GM06990 (cell line): ENCODE measurements around the gene BPIFB4.

Experiments used
- DNase-seq: peaks from one replicate; pipeline ENCODE4 v3.0.0-alpha.2; 2011; ENCODE audit not compliant: insufficient read length; ENCODE audit errors: extremely low read depth
- H3K27me3 ChIP-seq: replicated peaks from 2 replicates; pipeline ENCODE4 v1.6.0; 2011; ENCODE audit warnings: low read length; ENCODE audit not compliant: control insufficient read depth, insufficient read depth
- H3K36me3 ChIP-seq: 2 replicates; pipeline ENCODE4 v1.5.1; 2011; ENCODE audit warnings: low read length; ENCODE audit not compliant: control insufficient read depth, insufficient read depth
- H3K4me3 ChIP-seq: replicated peaks from 2 replicates; pipeline ENCODE4 v1.5.1; 2011; ENCODE audit warnings: low read depth, mild to moderate bottlenecking, control low read depth, low read length
- TF ChIP-seq, protein P1 (sequence below): IDR thresholded peaks from 2 replicates; pipeline ENCODE4 v1.5.1; 2011; ENCODE audit warnings: low read length, control low read depth, mild to moderate bottlenecking, inconsistent platforms; ENCODE audit not compliant: insufficient read depth, poor library complexity, severe bottlenecking

BPIFB4 gene

DNA sequence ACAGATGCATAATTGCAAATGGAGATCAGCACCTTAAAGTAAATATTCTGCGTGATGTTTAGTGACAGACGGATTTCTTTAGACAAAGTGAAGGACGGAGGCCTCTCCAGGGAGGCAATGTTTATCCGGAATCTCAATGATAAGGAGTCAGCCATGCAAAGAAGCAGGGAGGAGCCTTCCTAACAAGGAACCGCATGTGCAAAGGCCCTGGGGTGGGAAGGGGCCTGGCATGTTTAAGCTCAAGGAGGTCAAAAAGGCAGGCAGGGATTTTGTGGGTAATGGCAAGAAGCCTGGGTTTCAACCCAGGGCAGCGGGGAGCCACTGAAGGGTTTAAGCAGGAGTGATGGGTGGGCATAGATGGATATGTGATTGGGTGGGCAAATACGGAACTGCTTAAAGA is 25.1 kb upstream of the BPIFB4 start:
- DNase-seq, result no peak
- Histone ChIP-seq H3K4me3 (no peak overlapping the region), H3K36me3 (no peaks in the 10 kb centered on the region), H3K27me3 (no peaks in the 10 kb centered on the region)
- TF ChIP-seq, protein P1, sequence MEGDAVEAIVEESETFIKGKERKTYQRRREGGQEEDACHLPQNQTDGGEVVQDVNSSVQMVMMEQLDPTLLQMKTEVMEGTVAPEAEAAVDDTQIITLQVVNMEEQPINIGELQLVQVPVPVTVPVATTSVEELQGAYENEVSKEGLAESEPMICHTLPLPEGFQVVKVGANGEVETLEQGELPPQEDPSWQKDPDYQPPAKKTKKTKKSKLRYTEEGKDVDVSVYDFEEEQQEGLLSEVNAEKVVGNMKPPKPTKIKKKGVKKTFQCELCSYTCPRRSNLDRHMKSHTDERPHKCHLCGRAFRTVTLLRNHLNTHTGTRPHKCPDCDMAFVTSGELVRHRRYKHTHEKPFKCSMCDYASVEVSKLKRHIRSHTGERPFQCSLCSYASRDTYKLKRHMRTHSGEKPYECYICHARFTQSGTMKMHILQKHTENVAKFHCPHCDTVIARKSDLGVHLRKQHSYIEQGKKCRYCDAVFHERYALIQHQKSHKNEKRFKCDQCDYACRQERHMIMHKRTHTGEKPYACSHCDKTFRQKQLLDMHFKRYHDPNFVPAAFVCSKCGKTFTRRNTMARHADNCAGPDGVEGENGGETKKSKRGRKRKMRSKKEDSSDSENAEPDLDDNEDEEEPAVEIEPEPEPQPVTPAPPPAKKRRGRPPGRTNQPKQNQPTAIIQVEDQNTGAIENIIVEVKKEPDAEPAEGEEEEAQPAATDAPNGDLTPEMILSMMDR, result no peak

DNA sequence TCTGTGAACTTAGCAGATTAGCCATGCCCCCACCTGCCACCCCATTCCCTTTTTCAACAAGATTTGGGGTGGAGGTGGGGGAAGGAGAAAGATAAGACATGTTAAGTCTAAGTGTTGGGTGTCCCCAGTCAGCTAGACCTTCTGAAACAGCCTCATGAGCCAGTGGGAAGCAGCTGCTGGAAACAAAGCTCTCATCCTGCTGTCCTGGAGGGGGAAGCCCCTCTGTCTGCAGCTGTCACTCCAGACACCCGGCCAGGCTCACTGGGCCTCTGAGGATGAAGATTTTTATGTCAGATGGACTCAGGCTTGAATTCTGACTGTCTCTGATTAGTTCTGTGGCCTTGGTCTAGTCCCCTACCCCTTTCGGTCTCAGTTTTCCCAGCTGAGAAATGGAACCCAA is 24.7 kb upstream of the BPIFB4 start:
- DNase-seq, result no peak
- Histone ChIP-seq H3K27me3 (no peaks in the 10 kb centered on the region), H3K36me3 (no peaks in the 10 kb centered on the region), H3K4me3 (no peak overlapping the region)
- TF ChIP-seq, protein P1, result no peak

GRCh38 chr20:33059136-33059535 is 20.3 kb upstream of the BPIFB4 start:
- Histone ChIP-seq H3K36me3 (no peaks in the 10 kb centered on the region), H3K27me3 (no peaks in the 10 kb centered on the region; the same call in 1 of the 2 replicates), H3K4me3 (no peak overlapping the region)
- DNase-seq, result no peak
- TF ChIP-seq, protein P1, result no peak

- TF ChIP-seq, protein P1, result no peak
- Histone ChIP-seq H3K36me3 (no peaks in the 10 kb centered on the region), H3K4me3 (no peak overlapping the region), H3K27me3 (no peaks in the 10 kb centered on the region; the same call in 1 of the 2 replicates)
- no peak for DNase-seq
Measured at GRCh38 chr20:33059741-33060390, 19.6 kb upstream of the BPIFB4 start.

- no peaks in the 10 kb centered on the region; the same call in 1 of the 2 replicates for H3K27me3 ChIP-seq
- H3K36me3 ChIP-seq, result no peaks in the 10 kb centered on the region
- H3K4me3 ChIP-seq, result no peak overlapping the region
- TF ChIP-seq, protein P1, result no peak
- no peak for DNase-seq
Measured at GRCh38 chr20:33061658-33062028, 17.8 kb upstream of the BPIFB4 start.
